ENCODE data around the gene GPR162. TPM values are rescaled to one million over a fixed set of nuclear protein-coding genes. Genes with fewer than 3 reads are reported as not detected.
A peak's percentile ranks its signal among the peaks of the same experiment; 100 is the strongest.
"Not testable (repeated sequence)": the region's sequence is repeated elsewhere in the genome, so short reads cannot be mapped to it uniquely, and the experiment has no call there.

GPR162 gene
- total RNA-seq, 2 experiments from 2014 or later: 0.30 to 0.51 TPM

GRCh38 chr12:6863033-6863432 is 41.4 kb downstream of the GPR162 start:
- DNase-seq: no peak
- no peak for ATAC-seq (ENCODE audit: low read depth)
- H3K36me3 Mint-ChIP-seq: peaks cover 29% of the 10 kb centered on the region
- no peak overlapping the region for H3K27ac Mint-ChIP-seq
- H3K27me3 Mint-ChIP-seq: no peaks in the 10 kb centered on the region
- no peaks in the 10 kb centered on the region for H3K9me3 Mint-ChIP-seq
- POLR2A ChIA-PET: interaction anchor here (0.5 to 7.5 kb wide), 2 partner anchors 10 to 289 kb away, joined by 3 to 106 read pairs; partner anchors contain the start of genes CDCA3 and USP5
- H3K4me3 Mint-ChIP-seq: no peak overlapping the region
- peaks cover 4% of the 10 kb centered on the region for H3K4me1 Mint-ChIP-seq

GRCh38 chr12:6863586-6864321 is 42.1 kb downstream of the GPR162 start:
- Mint-ChIP-seq H3K4me1 (peaks cover 7% of the 10 kb centered on the region), H3K4me3 (no peak overlapping the region), H3K9me3 (no peaks in the 10 kb centered on the region), H3K27ac (no peak overlapping the region), H3K27me3 (no peaks in the 10 kb centered on the region), H3K36me3 (peaks cover 34% of the 10 kb centered on the region)
- POLR2A ChIA-PET: interaction anchor here (1.4 to 7.5 kb wide), 3 partner anchors 11 to 175 kb away, joined by 4 to 106 read pairs (median 4); partner anchors contain the start of genes CDCA3, USP5 and ZNF384
- ATAC-seq (ENCODE audit: low read depth) (no peak), DNase-seq (no peak)

- H3K4me3 Mint-ChIP-seq; H3K27me3 Mint-ChIP-seq; DNase-seq; ATAC-seq (ENCODE audit: low read depth); H3K9me3 Mint-ChIP-seq; H3K27ac Mint-ChIP-seq: not testable (repeated sequence)
- POLR2A ChIA-PET: interaction anchor here (1.4 to 7.5 kb wide), 3 partner anchors 13 to 176 kb away, joined by 4 to 106 read pairs (median 4); partner anchors contain the start of genes CDCA3, USP5 and ZNF384
- H3K36me3 Mint-ChIP-seq: peaks cover 43% of the 10 kb centered on the region
- H3K4me1 Mint-ChIP-seq: peaks cover 21% of the 10 kb centered on the region
Observed at GRCh38 chr12:6865307-6865706, 43.7 kb downstream of the GPR162 start.

GRCh38 chr12:6866163-6866919 is 44.7 kb downstream of the GPR162 start:
- H3K27ac Mint-ChIP-seq: peak overlapping the region; percentile 12

GRCh38 chr12:6866920-6867412 is 45.3 kb downstream of the GPR162 start:
- H3K36me3 Mint-ChIP-seq: peaks cover 39% of the 10 kb centered on the region
- peak overlapping the region; percentile 95 for H3K4me3 Mint-ChIP-seq
- H3K9me3 Mint-ChIP-seq: no peaks in the 10 kb centered on the region
- no peak for ATAC-seq (ENCODE audit: low read depth)
- DNase-seq: no peak
- peaks cover 38% of the 10 kb centered on the region for H3K4me1 Mint-ChIP-seq
- no peaks in the 10 kb centered on the region for H3K27me3 Mint-ChIP-seq
- peak overlapping the region; percentile 96 for H3K27ac Mint-ChIP-seq
- POLR2A ChIA-PET: interaction anchor here (0.6 to 7.5 kb wide), 21 partner anchors 14 to 309 kb away, joined by 3 to 106 read pairs (median 4); partner anchors contain the start of genes C12orf57, CDCA3, COPS7A and ENO2

More at GRCh38 chr12:6866163-6866919, 44.7 kb downstream of the GPR162 start:
- H3K36me3 Mint-ChIP-seq: peaks cover 40% of the 10 kb centered on the region
- DNase-seq (no peak), ATAC-seq (ENCODE audit: low read depth) (no peak)
- H3K4me1 Mint-ChIP-seq: peaks cover 32% of the 10 kb centered on the region
- POLR2A ChIA-PET: interaction anchor here (0.6 to 7.5 kb wide), 18 partner anchors 14 to 308 kb away, joined by 3 to 106 read pairs (median 4); partner anchors contain the start of genes C12orf57, CDCA3, COPS7A and ENO2
- peak overlapping the region; percentile 95 for H3K4me3 Mint-ChIP-seq
- H3K9me3 Mint-ChIP-seq: no peaks in the 10 kb centered on the region
- no peaks in the 10 kb centered on the region for H3K27me3 Mint-ChIP-seq

GRCh38 chr12:6867413-6868210 is 46.0 kb downstream of the GPR162 start, which contains the start of gene TPI1:
Gene TPI1, plus strand, starts transcription at chr12:6867531. Its CDS starts 36 bp downstream, at chr12:6867567.
- POLR2A ChIA-PET: interaction anchor here (0.7 to 7.5 kb wide), 25 partner anchors 14 to 241 kb away, joined by 3 to 106 read pairs (median 4); partner anchors contain the start of genes C12orf57, CDCA3, COPS7A and ENO2
- H3K4me1 Mint-ChIP-seq: peaks cover 39% of the 10 kb centered on the region
- DNase-seq: peak; percentile 85

GRCh38 chr12:6868211-6869048 is 46.8 kb downstream of the GPR162 start:
- POLR2A ChIA-PET: interaction anchor here (0.7 to 7.5 kb wide), 19 partner anchors 16 to 240 kb away, joined by 3 to 106 read pairs (median 6); partner anchors contain the start of genes C12orf57, CDCA3, COPS7A and ENO2
- H3K4me1 Mint-ChIP-seq: peaks cover 39% of the 10 kb centered on the region
- peak overlapping the region; percentile 95 for H3K4me3 Mint-ChIP-seq
- no peaks in the 10 kb centered on the region for H3K9me3 Mint-ChIP-seq
- DNase-seq: no peak
- H3K36me3 Mint-ChIP-seq: peaks cover 36% of the 10 kb centered on the region
- H3K27me3 Mint-ChIP-seq: no peaks in the 10 kb centered on the region
- peak overlapping the region; percentile 78 for H3K27ac Mint-ChIP-seq
- ATAC-seq (ENCODE audit: low read depth): peak; percentile 0

More at GRCh38 chr12:6867413-6868210, 46.0 kb downstream of the GPR162 start, which contains the start of gene TPI1:
- no peaks in the 10 kb centered on the region for H3K9me3 Mint-ChIP-seq
- ATAC-seq (ENCODE audit: low read depth): peak; percentile 65
- peaks cover 38% of the 10 kb centered on the region for H3K36me3 Mint-ChIP-seq
- H3K4me3 Mint-ChIP-seq: peak within 1 kb of the TSS; percentile 95
- H3K27me3 Mint-ChIP-seq: no peaks in the 10 kb centered on the region
- H3K27ac Mint-ChIP-seq: peak within 1 kb of the TSS; percentile 96

- H3K27ac Mint-ChIP-seq: peak overlapping the region; percentile 78
- DNase-seq (peak; percentile 83), ATAC-seq (ENCODE audit: low read depth) (no peak)
- no peaks in the 10 kb centered on the region for H3K27me3 Mint-ChIP-seq
- H3K4me3 Mint-ChIP-seq: peak overlapping the region; percentile 95
- no peaks in the 10 kb centered on the region for H3K9me3 Mint-ChIP-seq
- H3K36me3 Mint-ChIP-seq: peaks cover 36% of the 10 kb centered on the region
- H3K4me1 Mint-ChIP-seq: peaks cover 42% of the 10 kb centered on the region
- POLR2A ChIA-PET: interaction anchor here (0.5 to 7.5 kb wide), 18 partner anchors 10 to 239 kb away, joined by 3 to 106 read pairs (median 5); partner anchors contain the start of genes C12orf57, CDCA3, COPS7A and ENO2
Observed at GRCh38 chr12:6869049-6870021, 47.7 kb downstream of the GPR162 start.

GRCh38 chr12:6870304-6870703 is 48.7 kb downstream of the GPR162 start:
- not testable (repeated sequence) for H3K9me3 Mint-ChIP-seq
- peaks cover 44% of the 10 kb centered on the region for H3K4me1 Mint-ChIP-seq
- POLR2A ChIA-PET: interaction anchor here (0.7 to 4.6 kb wide), 4 partner anchors 12 to 148 kb away, joined by 3 to 27 read pairs (median 8); partner anchors contain the start of gene LPCAT3

GRCh38 chr12:6871052-6871957 is 49.7 kb downstream of the GPR162 start:
- POLR2A ChIA-PET: interaction anchor here (0.6 to 4.7 kb wide), 11 partner anchors 11 to 237 kb away, joined by 3 to 78 read pairs (median 17); partner anchors contain the start of genes C12orf57, CDCA3, ENO2 and LPCAT3
- peaks cover 48% of the 10 kb centered on the region for H3K4me1 Mint-ChIP-seq
- DNase-seq (peak; percentile 56), ATAC-seq (ENCODE audit: low read depth) (peak; percentile 16)
- H3K4me3 Mint-ChIP-seq: peak overlapping the region; percentile 94
- H3K36me3 Mint-ChIP-seq: peaks cover 35% of the 10 kb centered on the region
- no peaks in the 10 kb centered on the region for H3K27me3 Mint-ChIP-seq
- H3K9me3 Mint-ChIP-seq: no peaks in the 10 kb centered on the region
- H3K27ac Mint-ChIP-seq: peak overlapping the region; percentile 93

More at GRCh38 chr12:6870304-6870703, 48.7 kb downstream of the GPR162 start:
- not testable (repeated sequence) for ATAC-seq (ENCODE audit: low read depth); DNase-seq; H3K27me3 Mint-ChIP-seq
- Mint-ChIP-seq H3K36me3 (peaks cover 31% of the 10 kb centered on the region), H3K4me3 (peak overlapping the region; percentile 94), H3K27ac (peak overlapping the region; percentile 63)
